ENCODE results near the gene ACAD9. TPM values are rescaled to one million over a fixed set of nuclear protein-coding genes. Genes with fewer than 3 reads are reported as not detected.

Gene ACAD9
- total and polyA plus RNA-seq, 2 donors (not counting 1 experiment from before 2014, with no cell fraction given): 33.6 to 57.6 TPM

- H3K27me3 ChIP-seq (replicated peaks in 1 of 4; ENCODE audit: control extremely low read depth in 1 of 4, control insufficient read depth in 3 of 4, insufficient read depth in 4 of 4, low read length in 3 of 4): no peaks in the 10 kb centered on the region
- intact Hi-C loops (cut with micrococcal nuclease): no loop called here
- ATAC-seq (ENCODE audit: low read depth) (no peak), DNase-seq (no peak)
- POLR2A ChIA-PET: no interaction called here
- H2AFZ ChIP-seq (ENCODE audit: insufficient read depth, low read depth, low read length, poor library complexity, severe bottlenecking): no peak overlapping the region
- Mint-ChIP-seq H3K27ac (no peak overlapping the region), H3K4me3 (no peak overlapping the region), H3K27me3 (no peaks in the 10 kb centered on the region), H3K4me1 (no peaks in the 10 kb centered on the region), H3K9me3 (ENCODE audit: insufficient read depth) (no peaks in the 10 kb centered on the region)
- H3K9ac ChIP-seq (ENCODE audit: low read length): no peak overlapping the region
- no peak overlapping the region for H3K4me2 ChIP-seq (replicated peaks; ENCODE audit: low read depth, low read length, poor library complexity, severe bottlenecking)
- no peaks in the 10 kb centered on the region for H3K79me2 ChIP-seq (ENCODE audit: control insufficient read depth, insufficient read depth, low read length)
- H3K4me1 ChIP-seq (ENCODE audit: control insufficient read depth in 2 of 2, insufficient read depth in 2 of 2, low read length in 2 of 2): no peaks in the 10 kb centered on the region
- H3K27ac ChIP-seq (ENCODE audit: low read length in 2 of 2): no peak overlapping the region
- no peaks in the 10 kb centered on the region for H4K20me1 ChIP-seq (ENCODE audit: control insufficient read depth, insufficient read depth, low read length, poor library complexity, severe bottlenecking)
- CTCF ChIA-PET: no interaction called here
- H3K9me3 ChIP-seq (ENCODE audit: control extremely low read depth in 1 of 3, control insufficient read depth in 2 of 3, insufficient read depth in 1 of 3, low read length in 2 of 3): no peaks in the 10 kb centered on the region
- TF ChIP-seq CTCF (IDR thresholded peaks at IDR 0.05) (no peak), EZH2 (IDR thresholded peaks at IDR 0.05; ENCODE audit: borderline replicate concordance, insufficient read depth, low read depth, low read length, poor library complexity, severe bottlenecking) (no peak)
- H3K4me3 ChIP-seq (ENCODE audit: control extremely low read depth in 1 of 5, extremely low read depth in 1 of 5, insufficient read depth in 1 of 5, low read depth in 2 of 5, low read length in 4 of 5): no peak overlapping the region
- peaks cover 0 to 64% of the 10 kb centered on the region in 2 experiments for H3K36me3 ChIP-seq (replicated peaks in 1 of 2; ENCODE audit: control extremely low read depth in 1 of 2, control insufficient read depth in 1 of 2, extremely low read depth in 1 of 2, insufficient read depth in 2 of 2, low read length in 1 of 2)
- WGBS (ENCODE audit: insufficient coverage): 87% methylated on average over 5 of the region's 11 CpGs
These were observed 16.6 kb downstream of the ACAD9 start for GRCh38 chr3:128895843-128896697.

- TF ChIP-seq EZH2 (IDR thresholded peaks at IDR 0.05; ENCODE audit: borderline replicate concordance, insufficient read depth, low read depth, low read length, poor library complexity, severe bottlenecking): no peak
- TF ChIP-seq CTCF (IDR thresholded peaks at IDR 0.05): no peak
- Histone ChIP-seq H3K4me1 (ENCODE audit: control insufficient read depth in 2 of 2, insufficient read depth in 2 of 2, low read length in 2 of 2) (no peaks in the 10 kb centered on the region), H3K9ac (ENCODE audit: low read length) (no peak overlapping the region), H4K20me1 (ENCODE audit: control insufficient read depth, insufficient read depth, low read length, poor library complexity, severe bottlenecking) (no peaks in the 10 kb centered on the region), H3K9me3 (ENCODE audit: control extremely low read depth in 1 of 3, control insufficient read depth in 2 of 3, insufficient read depth in 1 of 3, low read length in 2 of 3) (no peaks in the 10 kb centered on the region), H3K27ac (ENCODE audit: low read length in 2 of 2) (no peak overlapping the region), H2AFZ (ENCODE audit: insufficient read depth, low read depth, low read length, poor library complexity, severe bottlenecking) (no peak overlapping the region), H3K4me2 (replicated peaks; ENCODE audit: low read depth, low read length, poor library complexity, severe bottlenecking) (no peak overlapping the region), H3K79me2 (ENCODE audit: control insufficient read depth, insufficient read depth, low read length) (peaks cover 4% of the 10 kb centered on the region), H3K36me3 (replicated peaks in 1 of 2; ENCODE audit: control extremely low read depth in 1 of 2, control insufficient read depth in 1 of 2, extremely low read depth in 1 of 2, insufficient read depth in 2 of 2, low read length in 1 of 2) (peaks cover 1 to 87% of the 10 kb centered on the region in 2 experiments), H3K4me3 (ENCODE audit: control extremely low read depth in 1 of 5, extremely low read depth in 1 of 5, insufficient read depth in 1 of 5, low read depth in 2 of 5, low read length in 4 of 5) (no peak overlapping the region), H3K27me3 (replicated peaks in 1 of 4; ENCODE audit: control extremely low read depth in 1 of 4, control insufficient read depth in 3 of 4, insufficient read depth in 4 of 4, low read length in 3 of 4) (no peaks in the 10 kb centered on the region)
- Mint-ChIP-seq H3K27me3 (no peaks in the 10 kb centered on the region), H3K9me3 (ENCODE audit: insufficient read depth) (no peaks in the 10 kb centered on the region), H3K27ac (no peak overlapping the region), H3K4me1 (no peaks in the 10 kb centered on the region), H3K4me3 (no peak overlapping the region)
- DNase-seq (no peak), ATAC-seq (ENCODE audit: low read depth) (no peak)
- WGBS (ENCODE audit: insufficient coverage): 96% methylated on average over 3 of the region's 9 CpGs
- intact Hi-C loops (cut with micrococcal nuclease): no loop called here
- CTCF ChIA-PET: no interaction called here
- POLR2A ChIA-PET: no interaction called here
These were observed 23.0 kb downstream of the ACAD9 start for GRCh38 chr3:128902426-128902825.

Measured in B cell (primary cell).